IMR-90 (cell line): ENCODE results near the gene CMAS. TPM values are rescaled to one million over a fixed set of nuclear protein-coding genes. Genes with fewer than 3 reads are reported as not detected.

Experiments
- ATAC-seq: fragments of 200-7000 bp; cut with Tn5 transposase; 2 replicates; pipeline ENCODE4 v1.9.1; 2020; ENCODE audit warnings: low read depth, mild to moderate bottlenecking, moderate library complexity
- BruUV-seq: library from RNA; stranded (reverse); fragments of 400-500 nt; replicated peaks from 2 replicates; lab custom pipeline; 2021; lab: Mats Ljungman, UMichigan
- CTCF ChIA-PET: fragments of 300-600 bp; formaldehyde crosslinking; extraction: SDS; loops from one replicate; lab custom pipeline; 2021; ENCODE audit warnings: antibody characterized with exemption; lab: Yijun Ruan, JAX
- POLR2A ChIA-PET: fragments of 300-600 bp; sonication (Branson Sonifier 250); formaldehyde crosslinking; loops from one replicate; lab custom pipeline; 2022; ENCODE audit warnings: antibody characterized with exemption; ENCODE audit not compliant: unreplicated experiment; lab: Charles Lee
- DNase-seq: peaks from one replicate; pipeline ENCODE4 v3.0.0; 2013
- H2AFZ ChIP-seq: replicated peaks from 2 replicates; pipeline ENCODE3; 2013; ENCODE audit warnings: low read length, mild to moderate bottlenecking; ENCODE audit not compliant: poor library complexity
- H2AK5ac ChIP-seq: 2 replicates; pipeline ENCODE4 v1.6.1; 2013; ENCODE audit warnings: low read depth, low read length, inconsistent platforms
- H2AK9ac ChIP-seq: replicated peaks from 2 replicates; pipeline ENCODE3; 2013; ENCODE audit warnings: mild to moderate bottlenecking, low read depth, low read length, moderate library complexity; ENCODE audit not compliant: poor library complexity
- H2BK120ac ChIP-seq: 2 replicates; pipeline ENCODE4 v1.6.1; 2013; ENCODE audit warnings: low read depth, low read length, inconsistent platforms
- H2BK15ac ChIP-seq: 3 replicates; pipeline ENCODE4 v1.6.1; 2013; ENCODE audit warnings: low read depth, low read length, inconsistent platforms
- H2BK20ac ChIP-seq: 2 replicates; pipeline ENCODE4 v1.6.1; 2013; ENCODE audit warnings: low read depth, mild to moderate bottlenecking, inconsistent platforms, low read length, moderate library complexity
- H2BK5ac ChIP-seq: 2 replicates; pipeline ENCODE4 v1.6.1; 2013; ENCODE audit warnings: mild to moderate bottlenecking, low read depth, low read length, inconsistent platforms; ENCODE audit not compliant: poor library complexity, severe bottlenecking
- H3K14ac ChIP-seq: replicated peaks from 2 replicates; pipeline ENCODE4 v1.6.1; 2013; ENCODE audit warnings: low read depth, low read length, inconsistent platforms
- H3K18ac ChIP-seq: 2 replicates; pipeline ENCODE4 v1.6.1; 2013; ENCODE audit warnings: low read depth, low read length, control low read depth
- H3K23ac ChIP-seq: 2 replicates; pipeline ENCODE4 v1.6.1; 2013; ENCODE audit warnings: low read depth, low read length, inconsistent platforms
- H3K27ac ChIP-seq: 2 replicates; pipeline ENCODE4 v1.5.1; 2013; ENCODE audit warnings: mild to moderate bottlenecking, control low read depth, low read length; ENCODE audit not compliant: insufficient read depth
- H3K27me3 ChIP-seq: 2 replicates; pipeline ENCODE4 v1.6.1; 2013; ENCODE audit warnings: low read length; ENCODE audit not compliant: control insufficient read depth, insufficient read depth
- H3K36me3 ChIP-seq: 2 replicates; pipeline ENCODE4 v1.6.1; 2013; ENCODE audit warnings: low read length, mixed read lengths; ENCODE audit not compliant: control insufficient read depth, insufficient read depth
- H3K4ac ChIP-seq: 2 replicates; pipeline ENCODE4 v1.6.1; 2013; ENCODE audit warnings: low read depth, low read length, inconsistent platforms
- H3K4me1 ChIP-seq: 2 replicates; pipeline ENCODE4 v1.6.1; 2013; ENCODE audit warnings: low read length, mixed read lengths; ENCODE audit not compliant: control insufficient read depth, insufficient read depth
- H3K4me2 ChIP-seq: 2 replicates; pipeline ENCODE4 v1.6.1; 2013; ENCODE audit warnings: low read depth, mild to moderate bottlenecking, control low read depth, low read length, moderate library complexity
- H3K4me3 ChIP-seq: 2 replicates; pipeline ENCODE4 v1.5.1; 2013; ENCODE audit warnings: low read depth, mild to moderate bottlenecking, control low read depth, low read length, moderate library complexity; ENCODE audit not compliant: insufficient read depth
- H3K56ac ChIP-seq: 2 replicates; pipeline ENCODE4 v1.6.1; 2013; ENCODE audit warnings: low read length, inconsistent platforms; ENCODE audit not compliant: insufficient read depth; ENCODE audit errors: extremely low read depth
- H3K79me1 ChIP-seq, 2 experiments: 2 replicates each; pipeline ENCODE4 v1.6.1; 2013; ENCODE audit warnings: low read length in 2 of 2, inconsistent platforms in 1 of 2, low read depth in 1 of 2
- H3K9ac ChIP-seq: 2 replicates; pipeline ENCODE4 v1.6.1; 2013; ENCODE audit warnings: low read depth, low read length, control low read depth
- H3K9me1 ChIP-seq: 2 replicates; pipeline ENCODE4 v1.6.1; 2013; ENCODE audit warnings: low read length, inconsistent platforms; ENCODE audit not compliant: insufficient read depth
- H3K9me3 ChIP-seq: 2 replicates; pipeline ENCODE4 v1.6.1; 2013; ENCODE audit warnings: low read length; ENCODE audit not compliant: control insufficient read depth, insufficient read depth
- H4K20me1 ChIP-seq: 2 replicates; pipeline ENCODE4 v1.6.1; 2013; ENCODE audit warnings: low read length, inconsistent platforms; ENCODE audit not compliant: insufficient read depth
- H4K5ac ChIP-seq: 2 replicates; pipeline ENCODE4 v1.6.1; 2013; ENCODE audit warnings: mild to moderate bottlenecking, low read depth, low read length, control low read depth
- H4K8ac ChIP-seq, 2 experiments: 2 replicates each; pipeline ENCODE4 v1.6.1; 2013; ENCODE audit warnings: low read depth in 2 of 2, low read length in 2 of 2, control low read depth in 1 of 2, inconsistent platforms in 1 of 2
- H4K91ac ChIP-seq: 2 replicates; pipeline ENCODE4 v1.6.1; 2013; ENCODE audit warnings: low read depth, low read length, inconsistent platforms; ENCODE audit not compliant: insufficient read depth
- BHLHE40 ChIP-seq: fragments of 150-350 bp; IDR thresholded peaks from 2 replicates; pipeline ENCODE4 v1.6.1; 2016; ENCODE audit warnings: mild to moderate bottlenecking, low read depth, low read length
- CHD1 ChIP-seq: IDR thresholded peaks from 2 replicates; pipeline ENCODE4 v1.6.1; 2012; ENCODE audit warnings: low read depth, low read length, improper control_type of control experiment
- CTCF ChIP-seq: conservative IDR thresholded peaks from 2 replicates; pipeline ENCODE4 v1.5.1; 2012; ENCODE audit warnings: mild to moderate bottlenecking, low read depth, low read length, improper control_type of control experiment
- MXI1 ChIP-seq: IDR thresholded peaks from 2 replicates; pipeline ENCODE4 v1.6.1; 2012; ENCODE audit warnings: low read depth, mild to moderate bottlenecking, low read length, moderate library complexity, borderline replicate concordance
- NFE2L2 ChIP-seq: fragments of 150-350 bp; IDR thresholded peaks from 2 replicates; pipeline ENCODE4 v1.6.1; 2016; ENCODE audit warnings: low read depth, mild to moderate bottlenecking, low read length
- RAD21 ChIP-seq: IDR thresholded peaks from 2 replicates; pipeline ENCODE4 v1.6.1; 2012; ENCODE audit warnings: low read length, improper control_type of control experiment
- WGBS, 2 experiments: methylation state at CpG; one replicate each; pipeline versions ENCODE4 v1.1.5 to v1.1.7; 2013; ENCODE audit warnings: missing lambda C conversion rate in 2 of 2; ENCODE audit not compliant: insufficient read length in 1 of 2; ENCODE audit errors: extremely low coverage in 2 of 2; 5-methylcytosine and 5-hydroxymethylcytosine counted together
- dilution Hi-C: fragments of 300-500 bp; cut with HindIII; formaldehyde crosslinking; loops from one replicate; pipeline ENCODE4 v1.14.3; 2018; ENCODE audit warnings: low sequenced_read_pairs; ENCODE audit not compliant: unreplicated experiment
- in situ Hi-C: fragments of 300-500 bp; cut with MboI; formaldehyde crosslinking; loops from 3 replicates; pipeline ENCODE4 v1.14.3; 2019; ENCODE audit warnings: low sequenced_read_pairs, inconsistent platforms, mixed read lengths
- intact Hi-C: fragments of 100-400 bp; cut with micrococcal nuclease; formaldehyde crosslinking; loops from 2 replicates; pipeline ENCODE4 v1.10.0; 2022
- polyA plus RNA-seq, 3 experiments: library from polyadenylated mRNA; depleted of rRNA; stranded (reverse); fragments of >200 nt; gene quantifications; 2 replicates each; pipeline ENCODE4 v1.2.3, GENCODE V29; 2012; ENCODE audit warnings: low replicate concordance in 1 of 3
- total RNA-seq: library from RNA; depleted of rRNA; stranded (reverse); fragments of >200 nt; gene quantifications from 2 replicates; pipeline ENCODE4 v1.2.3, GENCODE V29; 2012

The CMAS gene
- total and polyA plus RNA-seq, 2 of the 4 experiments (the other 2 are of a cell fraction), result 9.5 to 26.8 TPM

DNA sequence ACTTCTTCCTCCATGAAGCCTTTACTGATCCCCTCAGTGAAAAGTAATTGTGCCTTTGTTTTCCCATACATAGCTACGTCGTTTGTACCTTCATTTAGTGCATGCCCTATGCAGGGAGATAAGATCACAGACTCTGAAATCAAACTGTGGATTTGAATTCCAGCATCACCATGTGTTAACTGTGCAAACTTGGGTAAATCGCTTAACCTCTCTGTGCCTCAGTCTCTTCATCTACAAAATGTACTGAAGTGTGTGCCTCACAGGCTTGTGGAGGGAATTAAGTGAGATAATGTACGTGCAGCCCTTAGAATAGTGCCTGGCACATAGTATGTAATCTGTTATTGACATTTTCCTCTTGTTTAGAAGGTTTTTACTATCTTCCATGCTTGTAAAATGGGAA is 4.1 kb downstream of the CMAS start:
- Histone ChIP-seq H3K4me2 (no peak overlapping the region), H3K9me1 (no peaks in the 10 kb centered on the region; the same call in none of the 2 replicates), H3K9ac (no peak overlapping the region), H4K20me1 (no peaks in the 10 kb centered on the region), H2BK5ac (no peak overlapping the region), H4K5ac (no peak overlapping the region), H3K9me3 (no peaks in the 10 kb centered on the region), H2AK5ac (no peak overlapping the region), H3K36me3 (no peaks in the 10 kb centered on the region), H4K8ac (no peak overlapping the region), H3K56ac (no peak overlapping the region), H3K18ac (no peak overlapping the region), H2BK20ac (no peak overlapping the region), H2AFZ (no peak overlapping the region), H2AK9ac (no peak overlapping the region), H3K4me3 (no peak overlapping the region), H3K4me1 (no peaks in the 10 kb centered on the region), H3K23ac (no peak overlapping the region), H3K27me3 (no peaks in the 10 kb centered on the region), H4K91ac (no peak overlapping the region), H3K4ac (no peak overlapping the region), H3K27ac (no peak overlapping the region), H3K79me1 (peaks cover 21 to 43% of the 10 kb centered on the region in 2 experiments), H3K14ac (no peak overlapping the region), H2BK120ac (no peak overlapping the region), H2BK15ac (no peak overlapping the region)
- in situ Hi-C loops (no loop called here), intact Hi-C loops (no loop called here), dilution Hi-C loops (no loop called here)
- ATAC-seq, result no peak
- WGBS, 2 experiments, result no CpG with 5 or more reads among the region's 4 CpGs
- no peak for DNase-seq
- ChIA-PET CTCF (no interaction called here), POLR2A (no interaction called here)
- TF ChIP-seq BHLHE40 (no peak), CHD1 (no peak), NFE2L2 (no peak), CTCF (no peak), MXI1 (no peak), RAD21 (no peak)
- no TSS peak for BruUV-seq
